ENCODE results near the gene ZBTB46.

GRCh38 chr20:63707558-63708300, 123.3 kb downstream of the ZBTB46 start, which contains the start of the genes ARFRP1 and ZGPAT:
- TF ChIP-seq FOXA1 (IDR thresholded peaks at IDR 0.05) (no peak), CTCF (IDR thresholded peaks at IDR 0.05; ENCODE audit: low read depth, low read length, missing input control) (no peak)
